IPS-15b (cell line): Measurements from ENCODE around the gene SUCLA2.
"Not testable (repeated sequence)": the region's sequence is repeated elsewhere in the genome, so short reads cannot be mapped to it uniquely, and the experiment has no call there.

Experiments used
- H3K27me3 ChIP-seq: one replicate; pipeline ENCODE4 v1.6.1; 2013; ENCODE audit warnings: low read length; ENCODE audit not compliant: control insufficient read depth, insufficient read depth
- H3K36me3 ChIP-seq: one replicate; pipeline ENCODE4 v1.6.1; 2013; ENCODE audit warnings: low read length; ENCODE audit not compliant: control insufficient read depth, insufficient read depth
- H3K4me1 ChIP-seq: one replicate; pipeline ENCODE4 v1.6.1; 2013; ENCODE audit warnings: mild to moderate bottlenecking, low read length; ENCODE audit not compliant: control insufficient read depth, insufficient read depth
- H3K4me3 ChIP-seq: one replicate; pipeline ENCODE4 v1.5.1; 2013; ENCODE audit warnings: low read depth, low read length
- H3K9ac ChIP-seq: one replicate; pipeline ENCODE4 v1.6.1; 2013; ENCODE audit warnings: low read depth, mild to moderate bottlenecking, low read length
- H3K9me3 ChIP-seq: one replicate; pipeline ENCODE4 v1.6.1; 2013; ENCODE audit warnings: mild to moderate bottlenecking, low read length; ENCODE audit not compliant: control insufficient read depth, insufficient read depth

Gene SUCLA2

GRCh38 chr13:48018637-48019036 lies 17.6 kb upstream of the SUCLA2 start:
- H3K27me3 ChIP-seq: no peaks in the 10 kb centered on the region
- H3K9ac ChIP-seq: no peak overlapping the region
- no peaks in the 10 kb centered on the region for H3K4me1 ChIP-seq
- H3K36me3 ChIP-seq: no peaks in the 10 kb centered on the region
- no peaks in the 10 kb centered on the region for H3K9me3 ChIP-seq
- no peak overlapping the region for H3K4me3 ChIP-seq

DNA sequence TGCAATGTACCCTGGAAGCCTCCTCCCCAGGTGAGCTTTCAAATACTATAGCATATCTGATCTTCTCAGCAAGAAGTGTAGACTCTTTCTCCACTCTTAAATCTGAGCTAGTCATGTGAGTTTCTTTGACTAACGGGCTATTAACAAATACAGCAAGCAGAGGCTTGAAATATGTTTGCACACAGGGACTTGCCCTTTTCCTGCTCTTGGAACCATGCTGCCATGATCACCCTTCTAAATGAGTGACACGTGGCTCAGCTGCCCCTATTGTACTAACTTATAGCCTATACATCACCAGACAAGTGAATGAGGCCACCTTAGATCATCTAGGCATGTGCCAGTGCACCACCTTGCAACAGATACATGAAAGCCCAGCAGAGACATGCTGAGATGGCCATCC lies 13.3 kb upstream of the SUCLA2 start:
- Histone ChIP-seq H3K36me3 (no peaks in the 10 kb centered on the region), H3K4me1 (peaks cover 5% of the 10 kb centered on the region), H3K27me3 (no peaks in the 10 kb centered on the region), H3K9me3 (no peaks in the 10 kb centered on the region), H3K4me3 (no peak overlapping the region), H3K9ac (no peak overlapping the region)

GRCh38 chr13:48012668-48013067 lies 11.6 kb upstream of the SUCLA2 start:
- Histone ChIP-seq H3K9me3 (no peaks in the 10 kb centered on the region), H3K4me1 (peaks cover 6% of the 10 kb centered on the region), H3K36me3 (no peaks in the 10 kb centered on the region), H3K4me3 (no peak overlapping the region), H3K9ac (no peak overlapping the region), H3K27me3 (no peaks in the 10 kb centered on the region)

DNA sequence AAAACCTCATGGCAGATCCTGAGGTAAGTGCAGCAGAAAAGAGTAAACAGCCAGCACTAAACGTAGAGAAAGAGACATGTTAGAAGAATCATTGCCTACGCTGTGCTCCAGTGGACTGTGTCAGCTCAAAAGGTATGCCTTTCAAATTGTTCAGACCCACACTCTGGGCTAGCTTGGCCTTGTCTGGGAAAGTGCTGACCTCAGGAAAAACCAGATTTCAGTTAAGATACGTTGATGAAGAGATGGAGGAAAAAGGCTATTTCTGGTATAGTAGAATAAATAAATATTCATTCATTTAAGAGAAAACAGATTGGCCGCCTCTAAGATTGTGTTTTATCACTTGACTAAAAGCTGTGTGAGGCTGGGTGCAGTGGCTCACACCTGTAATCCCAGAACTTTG lies 9.6 kb upstream of the SUCLA2 start:
- Histone ChIP-seq H3K9ac (no peak overlapping the region), H3K9me3 (no peaks in the 10 kb centered on the region), H3K4me3 (no peak overlapping the region), H3K4me1 (peaks cover 6% of the 10 kb centered on the region), H3K27me3 (no peaks in the 10 kb centered on the region), H3K36me3 (no peaks in the 10 kb centered on the region)

- Histone ChIP-seq H3K27me3 (no peaks in the 10 kb centered on the region), H3K9me3 (no peaks in the 10 kb centered on the region), H3K9ac (no peak overlapping the region), H3K4me1 (peaks cover 12% of the 10 kb centered on the region), H3K4me3 (no peak overlapping the region), H3K36me3 (no peaks in the 10 kb centered on the region)
Observed at GRCh38 chr13:48009284-48009683, 8.2 kb upstream of the SUCLA2 start.

DNA sequence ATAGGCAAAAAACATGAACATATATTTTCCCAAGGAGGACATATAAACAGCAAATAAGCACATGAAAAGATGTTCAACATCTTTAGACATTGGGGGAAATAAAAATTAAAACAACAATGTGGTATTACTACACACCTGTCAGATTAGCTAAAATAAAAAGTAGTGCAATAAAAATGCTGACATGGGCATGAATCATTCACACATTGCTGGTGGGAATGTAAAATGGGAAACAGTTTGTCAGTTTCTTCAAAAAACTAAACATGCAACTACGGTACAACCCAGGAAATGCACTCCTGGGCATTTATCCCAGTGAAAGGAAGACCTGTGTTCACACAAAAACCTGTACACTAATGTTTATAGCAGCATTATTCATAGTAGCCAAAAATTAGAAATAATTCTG lies 5.3 kb upstream of the SUCLA2 start:
- H3K9me3 ChIP-seq: no peaks in the 10 kb centered on the region
- H3K4me1 ChIP-seq: peaks cover 19% of the 10 kb centered on the region
- no peak overlapping the region for H3K4me3 ChIP-seq
- H3K9ac ChIP-seq: no peak overlapping the region
- no peaks in the 10 kb centered on the region for H3K27me3 ChIP-seq
- H3K36me3 ChIP-seq: no peaks in the 10 kb centered on the region

DNA sequence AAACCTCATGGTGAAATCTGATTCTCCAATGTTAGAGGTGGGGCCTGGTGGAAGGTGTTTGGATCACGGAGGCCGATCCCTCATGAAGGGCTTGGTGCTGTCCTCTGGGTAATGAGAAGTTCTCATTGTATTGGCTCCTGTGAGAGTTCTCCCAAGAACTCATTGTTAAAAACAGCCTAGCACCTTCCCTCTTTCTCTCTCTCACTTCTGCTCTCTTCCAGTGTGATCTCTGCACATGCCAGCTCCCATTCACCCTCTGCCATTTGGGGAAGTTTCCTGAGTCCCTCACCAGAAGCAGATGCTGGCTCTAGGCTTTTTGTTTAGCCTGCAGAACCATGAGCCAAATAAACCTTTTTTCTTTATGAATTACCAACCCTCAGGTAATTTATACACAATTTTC lies 3.1 kb upstream of the SUCLA2 start:
- H3K27me3 ChIP-seq: no peaks in the 10 kb centered on the region
- H3K4me1 ChIP-seq: peaks cover 13% of the 10 kb centered on the region
- H3K4me3 ChIP-seq: no peak overlapping the region
- no peaks in the 10 kb centered on the region for H3K36me3 ChIP-seq
- H3K9ac ChIP-seq: peak overlapping the region; percentile 70
- no peaks in the 10 kb centered on the region for H3K9me3 ChIP-seq

DNA sequence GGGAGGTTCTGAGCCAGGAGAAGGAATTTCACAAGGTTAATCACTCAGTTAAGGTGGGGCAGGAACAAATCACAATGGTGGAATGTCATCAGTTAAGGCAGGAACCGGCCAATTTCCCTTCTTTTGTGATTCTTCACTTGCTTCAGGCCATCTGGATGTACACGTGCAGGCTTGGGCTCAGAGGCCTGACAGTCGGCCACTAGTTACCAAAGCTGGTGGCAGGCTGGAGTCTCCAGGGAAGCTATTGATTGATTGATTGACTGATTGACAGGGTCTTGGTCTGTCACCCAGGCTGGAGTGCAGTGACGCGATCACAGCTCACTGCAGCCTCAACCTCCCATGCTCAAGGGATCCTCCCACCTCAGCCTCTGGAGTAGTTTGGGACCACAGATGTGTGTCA lies 926 bp upstream of the SUCLA2 start:
- H3K36me3 ChIP-seq, H3K9me3 ChIP-seq, H3K9ac ChIP-seq, H3K27me3 ChIP-seq: not testable (repeated sequence)
- Histone ChIP-seq H3K4me3 (peak overlapping the region; percentile 97), H3K4me1 (peaks cover 13% of the 10 kb centered on the region)

DNA sequence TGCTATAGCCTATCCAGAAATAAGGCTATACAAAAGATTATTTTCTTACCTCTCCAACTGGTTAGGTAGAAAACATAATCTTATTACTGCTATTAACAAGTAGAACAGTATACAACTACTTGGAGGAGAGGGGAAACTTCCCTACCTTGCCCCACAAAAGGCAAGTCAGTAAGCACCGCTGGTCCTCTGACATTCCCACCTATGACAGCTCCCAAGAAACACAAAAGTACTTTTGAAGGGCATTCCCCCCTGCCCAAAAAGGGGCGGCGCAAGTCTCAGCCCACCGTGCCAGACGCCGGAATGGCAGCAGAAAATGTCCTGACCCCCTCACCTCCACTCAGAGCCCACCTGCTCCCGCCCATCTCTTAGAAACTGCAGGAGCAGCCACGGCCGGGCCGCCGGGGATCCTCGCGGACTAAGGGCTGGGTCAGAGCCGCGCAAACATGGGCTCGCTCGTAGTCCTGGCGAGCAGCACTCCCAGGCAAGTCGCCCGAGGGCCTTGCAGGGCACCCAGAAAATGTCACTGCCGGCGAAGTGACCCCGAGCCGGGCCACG lies 437 bp downstream of the SUCLA2 start:
- peak overlapping the region; percentile 87 for H3K9ac ChIP-seq
- H3K9me3 ChIP-seq: no peaks in the 10 kb centered on the region
- H3K4me1 ChIP-seq: peaks cover 13% of the 10 kb centered on the region
- H3K27me3 ChIP-seq: no peaks in the 10 kb centered on the region
- H3K36me3 ChIP-seq: no peaks in the 10 kb centered on the region
- H3K4me3 ChIP-seq: peak overlapping the region; percentile 97

GRCh38 chr13:47999973-48000372 lies 1.1 kb downstream of the SUCLA2 start:
- Histone ChIP-seq H3K36me3 (no peaks in the 10 kb centered on the region), H3K4me1 (peaks cover 10% of the 10 kb centered on the region), H3K9me3 (no peaks in the 10 kb centered on the region), H3K4me3 (peak overlapping the region; percentile 97), H3K9ac (no peak overlapping the region), H3K27me3 (no peaks in the 10 kb centered on the region)

DNA sequence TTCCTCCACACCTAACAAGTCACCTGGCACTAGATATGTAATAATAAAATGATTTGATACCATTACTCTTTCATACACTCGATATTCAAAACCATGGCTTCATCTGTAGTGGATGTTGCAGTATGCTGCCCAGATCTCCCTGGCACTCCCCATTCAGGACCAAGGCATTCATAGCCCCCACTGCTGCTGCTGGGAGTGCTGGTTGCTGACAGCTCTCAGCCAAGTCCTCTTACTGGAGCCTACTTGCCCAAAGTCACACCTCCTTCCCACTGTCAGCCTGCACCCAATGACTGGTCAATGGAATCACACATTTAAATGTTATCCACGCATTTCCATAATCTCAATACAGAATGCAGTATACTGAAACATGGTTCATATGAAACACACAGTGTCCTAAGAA lies 3.7 kb downstream of the SUCLA2 start:
- Histone ChIP-seq H3K9me3 (no peaks in the 10 kb centered on the region), H3K4me1 (no peaks in the 10 kb centered on the region), H3K36me3 (peaks cover 4% of the 10 kb centered on the region), H3K4me3 (no peak overlapping the region), H3K9ac (no peak overlapping the region), H3K27me3 (no peaks in the 10 kb centered on the region)

GRCh38 chr13:47991859-47992258 lies 9.2 kb downstream of the SUCLA2 start:
- H3K27me3 ChIP-seq: no peaks in the 10 kb centered on the region
- H3K36me3 ChIP-seq: peaks cover 6% of the 10 kb centered on the region
- H3K4me3 ChIP-seq: no peak overlapping the region
- no peaks in the 10 kb centered on the region for H3K4me1 ChIP-seq
- no peaks in the 10 kb centered on the region for H3K9me3 ChIP-seq
- no peak overlapping the region for H3K9ac ChIP-seq
